GM12878 (cell line): ENCODE results near the gene NRG3. TPM values are rescaled to one million over a fixed set of nuclear protein-coding genes. Genes with fewer than 3 reads are reported as not detected.

Experiments used
- ATAC-seq: fragments of 200-7000 bp; cut with Tn5 transposase; 3 replicates; pipeline ENCODE4 v1.9.1; 2020; ENCODE audit warnings: mild to moderate bottlenecking, moderate library complexity
- BruUV-seq: library from RNA; stranded (reverse); fragments of 400-500 nt; replicated peaks from 2 replicates; lab custom pipeline; 2021; lab: Mats Ljungman, UMichigan
- CTCF ChIA-PET: fragments of 300-600 bp; sonication (Branson Sonifier 250); formaldehyde crosslinking; extraction: SDS; loops from one replicate; lab custom pipeline; 2021; ENCODE audit warnings: inconsistent platforms; lab: Yijun Ruan, JAX
- POLR2A ChIA-PET: fragments of 350-600 bp; formaldehyde crosslinking; extraction: SDS; loops from one replicate; lab custom pipeline; 2021; ENCODE audit warnings: inconsistent platforms; lab: Charles Lee
- RAD21 ChIA-PET: fragments of 300-600 bp; sonication (Branson Sonifier 250); formaldehyde crosslinking; loops from one replicate; lab custom pipeline; 2023; ENCODE audit warnings: antibody characterized with exemption; ENCODE audit not compliant: unreplicated experiment; lab: Charles Lee
- SMC1A ChIA-PET: fragments of 300-600 bp; sonication (Branson Sonifier 250); formaldehyde crosslinking; loops from one replicate; lab custom pipeline; 2023; ENCODE audit not compliant: unreplicated experiment, uncharacterized antibody; lab: Charles Lee
- DNase-seq: peaks from one replicate; pipeline ENCODE4 v3.0.0-alpha.2; 2011; ENCODE audit warnings: low read depth, low spot score
- FAIRE-seq: peaks from 3 replicates; lab custom pipeline; 2011; peaks lifted over from hg19 to GRCh38; lab: Jason Lieb, UNC
- H2AFZ ChIP-seq: 2 replicates; pipeline ENCODE4 v1.6.0; 2011; ENCODE audit warnings: low read depth, low read length, control low read depth; ENCODE audit not compliant: control insufficient read depth
- H3K27ac ChIP-seq: 2 replicates; pipeline ENCODE4 v1.5.1; 2011; ENCODE audit warnings: control low read depth; ENCODE audit not compliant: control insufficient read depth, insufficient read depth
- H3K27me3 ChIP-seq, 2 experiments: replicated peaks in 1 of 2; 2 replicates each; pipeline versions ENCODE4 v1.6.0 to v1.6.1; 2011; ENCODE audit warnings: low read length in 1 of 2; ENCODE audit not compliant: control insufficient read depth in 2 of 2, insufficient read depth in 2 of 2
- H3K36me3 ChIP-seq, 2 experiments: 2 replicates each; pipeline ENCODE4 v1.5.1; 2011; ENCODE audit warnings: low read length in 1 of 2; ENCODE audit not compliant: control insufficient read depth in 2 of 2, insufficient read depth in 2 of 2
- H3K4me1 ChIP-seq: 2 replicates; pipeline ENCODE4 v1.6.1; 2011; ENCODE audit warnings: mild to moderate bottlenecking, low read length, moderate library complexity, mixed read lengths; ENCODE audit not compliant: control insufficient read depth, insufficient read depth
- H3K4me2 ChIP-seq: 2 replicates; pipeline ENCODE4 v1.6.0; 2011; ENCODE audit warnings: control low read depth; ENCODE audit not compliant: control insufficient read depth, insufficient read depth
- H3K4me3 ChIP-seq: fragments of 200-600 bp; sonication (generic); 2 replicates; pipeline ENCODE4 v1.5.1; 2016
- H3K79me2 ChIP-seq: 2 replicates; pipeline ENCODE4 v1.6.0; 2011; ENCODE audit warnings: low read length; ENCODE audit not compliant: control insufficient read depth, insufficient read depth
- H3K9ac ChIP-seq: 2 replicates; pipeline ENCODE4 v1.8.0; 2011; ENCODE audit warnings: low read length, control low read depth, mixed read lengths; ENCODE audit not compliant: control insufficient read depth, insufficient read depth
- H3K9me3 ChIP-seq: replicated peaks from 3 replicates; pipeline ENCODE4 v1.5.1; 2011; ENCODE audit warnings: mild to moderate bottlenecking, low read length; ENCODE audit not compliant: control insufficient read depth, insufficient read depth
- H4K20me1 ChIP-seq: 2 replicates; pipeline ENCODE4 v1.6.0; 2011; ENCODE audit not compliant: control insufficient read depth, insufficient read depth
- BCL11A ChIP-seq: IDR thresholded peaks from 2 replicates; pipeline ENCODE4 v1.6.1; 2011; ENCODE audit warnings: low read depth, low read length
- CREM ChIP-seq: IDR thresholded peaks from 2 replicates; pipeline ENCODE4 v1.6.1; 2014; ENCODE audit warnings: antibody characterized with exemption, low read depth
- E2F8 ChIP-seq: fragments of 450-650 bp; IDR thresholded peaks from 2 replicates; pipeline ENCODE4 v1.6.1; 2018; ENCODE audit warnings: mild to moderate bottlenecking, low read depth, moderate library complexity; ENCODE audit not compliant: partially characterized antibody
- FOXM1 ChIP-seq: IDR thresholded peaks from 2 replicates; pipeline ENCODE4 v1.6.1; 2012; ENCODE audit warnings: low read depth, mild to moderate bottlenecking, inconsistent platforms, low read length, moderate library complexity
- HSF1 ChIP-seq: fragments of 150-350 bp; IDR thresholded peaks from 2 replicates; pipeline ENCODE4 v1.6.1; 2014; ENCODE audit warnings: mild to moderate bottlenecking, low read depth, low read length
- NFYA ChIP-seq: IDR thresholded peaks from 2 replicates; pipeline ENCODE4 v1.6.1; 2011; ENCODE audit warnings: low read depth, mild to moderate bottlenecking, low read length, improper control_type of control experiment, borderline replicate concordance
- POLR2AphosphoS5 ChIP-seq: IDR thresholded peaks from 2 replicates; pipeline ENCODE4 v1.6.1; 2011; ENCODE audit warnings: mild to moderate bottlenecking, low read length, inconsistent platforms
- PRDM15 ChIP-seq: fragments of 450-650 bp; formaldehyde crosslinking; IDR thresholded peaks from 2 replicates; pipeline ENCODE4 v1.4.0; 2020; ENCODE audit warnings: mild to moderate bottlenecking, moderate library complexity
- SIN3A ChIP-seq: IDR thresholded peaks from 2 replicates; pipeline ENCODE4 v1.6.1; 2012; ENCODE audit warnings: low read depth, low read length, improper control_type of control experiment
- SMC3 ChIP-seq: IDR thresholded peaks from 2 replicates; pipeline ENCODE4 v1.6.1; 2011; ENCODE audit warnings: low read length, improper control_type of control experiment, borderline replicate concordance
- TAF1 ChIP-seq: IDR thresholded peaks from 2 replicates; pipeline ENCODE4 v1.6.1; 2011; ENCODE audit warnings: mild to moderate bottlenecking, low read depth, low read length, borderline replicate concordance
- ZBTB11 ChIP-seq: fragments of 450-650 bp; formaldehyde crosslinking; IDR thresholded peaks from 2 replicates; pipeline ENCODE4 v1.5.0; 2022; ENCODE audit warnings: mild to moderate bottlenecking, missing genetic modification characterization
- WGBS: methylation state at CpG from one replicate; pipeline ENCODE4 v1.1.6; 2016; ENCODE audit warnings: low lambda C conversion rate; ENCODE audit not compliant: insufficient replicate concordance, insufficient coverage; ENCODE audit errors: missing lambda C conversion rate; 5-methylcytosine and 5-hydroxymethylcytosine counted together
- in situ Hi-C: fragments of 300-500 bp; cut with MboI; formaldehyde crosslinking; loops from 9 replicates; pipeline ENCODE4 v1.14.3; 2018; ENCODE audit warnings: mixed read lengths
- intact Hi-C: fragments of 100-400 bp; cut with micrococcal nuclease; formaldehyde crosslinking; loops from one replicate; pipeline ENCODE4 v1.14.2; 2022; ENCODE audit not compliant: unreplicated experiment
- polyA plus RNA-seq, 11 experiments: library from polyadenylated mRNA; depleted of rRNA in 4 of 11; unstranded in 6 of 11; stranded (reverse) in 5 of 11; fragments of >200 nt; fragmentation: Nextera tagmentation in 4 of 11; fragmentation: Illumina TruSeq in 1 of 11; extraction: Ambion mirVana in 4 of 11; extraction: Trizol in 1 of 11; gene quantifications; 1 replicate in 1 of 11; 2 replicates in 10 of 11; pipeline versions ENCODE4 v1.2.1 to v1.2.3, GENCODE V29; 2011 to 2016; ENCODE audit warnings: inconsistent platforms in 2 of 11, missing spikeins in 2 of 11, low read depth in 1 of 11
- total RNA-seq, 4 experiments: library from RNA; depleted of rRNA in 3 of 4; stranded (reverse); fragments of >200 nt in 3 of 4; fragmentation: Illumina TruSeq in 1 of 4; extraction: Trizol in 1 of 4; gene quantifications; 2 replicates each; pipeline versions ENCODE4 v1.2.1 to v1.2.3, GENCODE V29; 2013 to 2021

Gene NRG3
- total and polyA plus RNA-seq, 10 of the 15 experiments (the other 5 are each of a cell fraction or from before 2014, with no cell fraction given) = 0.03 to 0.41 (median 0.17) TPM; not detected in 3

DNA sequence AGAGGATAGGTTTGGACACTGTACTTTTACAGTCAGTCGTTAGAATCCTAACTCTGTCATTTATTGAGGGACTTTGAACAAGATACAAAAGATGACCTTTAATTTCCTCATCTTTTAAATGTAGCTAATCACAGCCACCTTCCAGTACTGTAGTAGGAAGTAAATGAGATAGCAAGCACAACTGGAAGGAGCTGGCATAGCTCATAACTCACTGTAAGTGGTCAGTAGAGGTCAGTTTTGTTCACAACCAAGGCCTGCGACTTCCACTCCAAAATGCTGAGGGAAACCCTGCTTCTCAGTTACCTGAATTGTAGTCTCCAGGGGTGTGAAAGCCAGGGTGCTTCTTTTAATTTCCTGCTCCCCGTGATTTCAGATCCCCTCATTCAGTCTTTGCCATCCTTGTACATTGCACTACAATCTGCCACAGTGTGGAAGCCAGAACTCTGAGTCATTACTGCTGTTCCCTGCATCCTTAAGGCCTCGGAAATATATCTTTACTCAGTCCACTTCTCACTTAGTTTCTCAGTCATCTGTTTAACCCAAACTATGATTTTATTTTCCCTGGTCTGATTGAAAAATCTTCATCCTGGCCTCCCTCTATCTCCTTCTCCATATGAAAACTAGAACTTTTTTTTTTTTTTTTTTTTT is 361.2 kb downstream of the NRG3 start:
- no peaks in the 10 kb centered on the region for H3K79me2 ChIP-seq
- H3K9me3 ChIP-seq = no peaks in the 10 kb centered on the region
- ATAC-seq = no peak
- H3K4me2 ChIP-seq = no peak overlapping the region
- no peaks in the 10 kb centered on the region for H3K27me3 ChIP-seq
- RAD21 ChIA-PET = no interaction called here
- H2AFZ ChIP-seq = no peak overlapping the region
- no peaks in the 10 kb centered on the region for H4K20me1 ChIP-seq
- no TSS peak for BruUV-seq
- H3K9ac ChIP-seq = no peak overlapping the region
- intact Hi-C loops = no loop called here
- no peak for DNase-seq
- H3K27ac ChIP-seq = no peak overlapping the region
- SMC1A ChIA-PET = interaction anchor here (1.5 kb wide), 1 partner anchor 13 kb away, joined by 3 read pairs; no protein-coding TSS in a partner anchor
- POLR2A ChIA-PET = no interaction called here
- H3K36me3 ChIP-seq = no peaks in the 10 kb centered on the region
- no peak overlapping the region for H3K4me3 ChIP-seq
- FAIRE-seq = no peak
- H3K4me1 ChIP-seq = no peaks in the 10 kb centered on the region
- in situ Hi-C loops = no loop called here
- CTCF ChIA-PET = interaction anchor here (1.1 kb wide), 1 partner anchor 16 kb away, joined by 3 read pairs; no protein-coding TSS in a partner anchor
- WGBS = 23% methylated on average over 4 of the region's 4 CpGs
- TF ChIP-seq FOXM1 = no peak
- TF ChIP-seq NFYA = no peak
- no peak for TF ChIP-seq BCL11A
- no peak for TF ChIP-seq SMC3
- TF ChIP-seq CREM = no peak
- TF ChIP-seq POLR2AphosphoS5 = no peak
- TF ChIP-seq HSF1 = no peak
- no peak for TF ChIP-seq TAF1
- TF ChIP-seq E2F8 = no peak
- TF ChIP-seq ZBTB11 (CRISPR knock-in tag) = no peak
- TF ChIP-seq SIN3A = no peak
- TF ChIP-seq PRDM15 (CRISPR knock-in tag) = no peak
